ENCODE results near the gene S1PR3.

S1PR3 gene

DNA sequence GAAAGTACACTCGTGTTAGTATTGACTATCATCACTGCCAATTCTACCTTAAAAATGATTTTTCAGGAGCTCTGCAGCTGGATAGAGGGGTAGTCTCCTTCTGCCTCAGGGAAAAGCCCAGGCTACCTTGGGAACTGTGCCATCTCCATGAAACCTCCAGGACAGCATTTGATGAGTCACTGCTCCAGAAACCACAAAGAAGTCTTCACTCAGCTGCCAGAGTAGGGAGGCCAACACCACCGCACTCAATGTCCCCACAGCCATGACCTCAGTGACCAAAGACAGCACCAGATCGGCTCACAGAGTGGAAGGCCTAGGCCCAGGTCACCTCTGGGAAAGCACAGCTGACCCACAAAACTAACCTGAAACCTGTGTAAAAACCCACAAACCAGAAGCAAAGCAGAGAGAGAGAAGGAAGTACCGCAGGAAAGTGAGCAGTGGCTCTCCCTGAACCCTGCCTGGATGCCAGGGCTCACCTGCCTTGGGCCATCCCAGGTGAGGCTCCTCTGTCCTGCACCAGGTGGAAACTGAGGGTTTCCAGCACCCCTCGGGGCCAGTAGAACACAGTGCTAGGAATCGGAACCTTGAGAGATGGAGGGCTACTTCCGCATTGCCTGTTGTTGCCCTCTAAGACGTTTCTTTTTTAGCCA is 30.0 kb downstream of the S1PR3 start:
- peak; percentile 87 for DNase-seq
- Histone ChIP-seq H3K36me3 (replicated peaks) (peaks cover 4% of the 10 kb centered on the region), H3K4me3 (ENCODE audit: low read depth, low read length) (no peak overlapping the region), H3K27me3 (replicated peaks) (no peaks in the 10 kb centered on the region), H3K27ac (peak overlapping the region; percentile 91)
- in situ Hi-C loops (cut with HindIII; ENCODE audit: low pct_ligation_motif_present, low sequenced_read_pairs), result no loop called here
- TF ChIP-seq CTCF (IDR thresholded peaks at IDR 0.05; ENCODE audit: low read depth, low read length, missing control alignments), result no peak

DNA sequence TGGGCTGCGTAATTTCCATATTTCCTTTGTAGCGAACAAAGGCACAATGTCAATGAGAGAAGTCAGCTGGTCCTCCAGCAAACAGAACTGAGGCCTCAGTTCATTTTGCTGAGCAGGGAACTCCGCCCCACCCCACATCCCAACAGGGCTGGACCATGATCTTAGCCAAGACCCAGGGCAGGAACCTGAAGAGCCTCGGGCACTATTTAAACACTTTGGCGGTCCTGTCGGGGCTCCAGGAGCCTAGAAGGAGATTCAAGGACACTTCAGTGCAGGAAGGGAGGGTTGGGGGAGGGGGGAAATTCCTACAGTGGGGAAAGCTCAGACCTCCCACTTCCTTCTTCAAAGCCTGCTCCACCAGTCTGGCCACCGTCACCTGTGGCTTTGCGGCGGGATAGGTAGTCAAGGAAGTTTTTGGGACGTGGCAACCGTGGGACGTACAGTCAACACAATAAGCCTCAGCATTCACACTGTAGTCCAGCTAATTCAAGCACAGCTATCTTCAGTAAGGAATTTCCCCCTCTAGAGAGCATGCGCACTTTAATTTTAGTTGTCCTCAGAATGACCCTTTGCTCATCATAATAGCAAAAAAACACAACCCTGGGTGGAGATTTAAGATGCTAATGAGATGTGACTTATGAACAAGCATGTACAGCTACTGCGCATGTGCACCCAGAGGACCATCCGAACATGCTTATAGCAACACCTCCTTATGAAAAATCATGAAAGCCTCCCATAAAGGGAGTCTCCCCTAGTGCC is 30.9 kb downstream of the S1PR3 start:
- peak; percentile 92 for DNase-seq
- Histone ChIP-seq H3K4me3 (ENCODE audit: low read depth, low read length) (no peak overlapping the region), H3K36me3 (replicated peaks) (peaks cover 4% of the 10 kb centered on the region), H3K27me3 (replicated peaks) (no peaks in the 10 kb centered on the region), H3K27ac (peak overlapping the region; percentile 91)
- in situ Hi-C loops (cut with HindIII; ENCODE audit: low pct_ligation_motif_present, low sequenced_read_pairs), result no loop called here
- TF ChIP-seq CTCF (IDR thresholded peaks at IDR 0.05; ENCODE audit: low read depth, low read length, missing control alignments), result no peak

GRCh38 chr9:89022902-89023301 is 31.6 kb downstream of the S1PR3 start:
- Histone ChIP-seq H3K27me3 (replicated peaks) (no peaks in the 10 kb centered on the region), H3K36me3 (replicated peaks) (peaks cover 4% of the 10 kb centered on the region), H3K4me3 (ENCODE audit: low read depth, low read length) (no peak overlapping the region), H3K27ac (peak overlapping the region; percentile 91)
- in situ Hi-C loops (cut with HindIII; ENCODE audit: low pct_ligation_motif_present, low sequenced_read_pairs), result no loop called here
- DNase-seq, result peak; percentile 84
- TF ChIP-seq CTCF (IDR thresholded peaks at IDR 0.05; ENCODE audit: low read depth, low read length, missing control alignments), result no peak

DNA sequence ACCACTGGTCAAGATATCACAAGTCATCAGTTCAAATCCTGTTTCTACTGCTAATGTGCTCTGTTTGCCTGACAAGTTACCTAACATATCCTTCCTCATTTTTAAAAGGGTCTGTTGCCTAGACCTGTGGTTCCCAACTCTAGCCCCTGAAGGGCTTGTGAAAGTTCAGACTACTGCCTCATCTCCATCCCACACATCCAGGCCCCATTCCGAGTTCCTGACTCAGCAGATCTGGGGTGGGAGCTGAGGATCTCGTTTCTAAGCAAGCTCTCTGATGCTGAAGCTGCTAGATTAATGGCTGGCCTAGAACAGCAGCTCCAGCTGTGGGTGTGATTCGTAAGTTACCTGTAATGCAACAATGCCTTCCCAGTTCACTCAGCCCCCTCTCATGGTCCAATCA is 32.5 kb downstream of the S1PR3 start:
- in situ Hi-C loops (cut with HindIII; ENCODE audit: low pct_ligation_motif_present, low sequenced_read_pairs), result no loop called here
- H3K27me3 ChIP-seq (replicated peaks), result no peaks in the 10 kb centered on the region
- H3K36me3 ChIP-seq (replicated peaks), result peaks cover 4% of the 10 kb centered on the region
- peak overlapping the region; percentile 91 for H3K27ac ChIP-seq
- TF ChIP-seq CTCF (IDR thresholded peaks at IDR 0.05; ENCODE audit: low read depth, low read length, missing control alignments), result no peak
- DNase-seq, result no peak
- no peak overlapping the region for H3K4me3 ChIP-seq (ENCODE audit: low read depth, low read length)

- H3K27me3 ChIP-seq (replicated peaks), result no peaks in the 10 kb centered on the region
- H3K4me3 ChIP-seq (ENCODE audit: low read depth, low read length), result no peak overlapping the region
- in situ Hi-C loops (cut with HindIII; ENCODE audit: low pct_ligation_motif_present, low sequenced_read_pairs), result no loop called here
- no peak for DNase-seq
- H3K27ac ChIP-seq, result no peak overlapping the region
- peaks cover 4% of the 10 kb centered on the region for H3K36me3 ChIP-seq (replicated peaks)
- TF ChIP-seq CTCF (IDR thresholded peaks at IDR 0.05; ENCODE audit: low read depth, low read length, missing control alignments), result no peak
Measured at GRCh38 chr9:89024727-89025126, 33.5 kb downstream of the S1PR3 start.
